Kidney (tissue), 14 donors: ENCODE measurements around the gene NES. TPM values are rescaled to one million over a fixed set of nuclear protein-coding genes. Genes with fewer than 3 reads are reported as not detected.

Experiments used
- DNase-seq, 5 donors: peaks; one replicate each; pipeline ENCODE4 v3.0.0-alpha.2; 2013 to 2020
- FAIRE-seq: peaks from 2 replicates; lab custom pipeline; 2012; peaks lifted over from hg19 to GRCh38; lab: Jason Lieb, UNC
- H3K27ac ChIP-seq, 2 donors: one replicate each; pipeline ENCODE4 v1.7.0; 2013; ENCODE audit warnings: low read depth in 2 of 2, low read length in 2 of 2, inconsistent platforms in 1 of 2
- H3K27me3 ChIP-seq: one replicate; pipeline ENCODE4 v1.7.1; 2013; ENCODE audit warnings: low read length, inconsistent platforms; ENCODE audit not compliant: control insufficient read depth, insufficient read depth
- H3K36me3 ChIP-seq, 3 donors: one replicate each; pipeline versions ENCODE4 v1.7.0 to v1.7.1; 2013; ENCODE audit warnings: low read length in 3 of 3, control low read depth in 1 of 3, inconsistent platforms in 1 of 3; ENCODE audit not compliant: insufficient read depth in 3 of 3, control insufficient read depth in 2 of 3
- H3K4me1 ChIP-seq, 3 donors: one replicate each; pipeline versions ENCODE4 v1.7.0 to v1.7.1; 2013; ENCODE audit warnings: low read length in 3 of 3, inconsistent platforms in 1 of 3, low read depth in 1 of 3; ENCODE audit not compliant: control insufficient read depth in 2 of 3, insufficient read depth in 2 of 3
- H3K4me3 ChIP-seq, 3 donors: one replicate each; pipeline versions ENCODE4 v1.7.0 to v1.8.1; 2013; ENCODE audit warnings: low read length in 3 of 3, control low read depth in 1 of 3, inconsistent platforms in 1 of 3
- H3K9ac ChIP-seq, 3 donors: one replicate each; pipeline versions ENCODE4 v1.7.0 to v1.7.1; 2013; ENCODE audit warnings: low read length in 3 of 3, control low read depth in 1 of 3, inconsistent platforms in 1 of 3
- H3K9me3 ChIP-seq, 3 donors: one replicate each; pipeline versions ENCODE4 v1.7.0 to v1.7.1; 2013; ENCODE audit warnings: low read length in 3 of 3, control low read depth in 1 of 3, inconsistent platforms in 1 of 3; ENCODE audit not compliant: control insufficient read depth in 2 of 3, insufficient read depth in 1 of 3
- intact Hi-C: fragments of 100-400 bp; cut with DNase I; formaldehyde crosslinking; loops from one replicate; pipeline ENCODE4 v1.11.1; 2022
- polyA plus RNA-seq: library from polyadenylated mRNA; stranded (reverse); fragments of 350-450 nt; fragmentation: Illumina TruSeq; extraction: RNeasy Lipid Tissue Mini Kit (QIAGEN cat#74804); gene quantifications from one replicate; pipeline ENCODE4 v1.2.3, GENCODE V29; 2014; ENCODE audit warnings: low read depth, low replicate concordance; ENCODE audit not compliant: insufficient read depth
- total RNA-seq: library from RNA; stranded (reverse); fragmentation: NEBNext Ultra II Directional; extraction: Animal tissue kit (Norgen Biotek cat#: 25700); gene quantifications from one replicate; pipeline ENCODE4 v1.2.1, GENCODE V29; 2021
- TF ChIP-seq, protein P1 (sequence below): IDR thresholded peaks from 3 replicates; pipeline ENCODE4 v1.5.1; 2012; ENCODE audit warnings: mild to moderate bottlenecking, moderate library complexity, borderline replicate concordance; ENCODE audit not compliant: insufficient read depth; ENCODE audit errors: extremely low read depth
- donor health status: control.
- donor health status: control.
- donor health status: control.
- donor health status: control.
- donor health status: control.
- donor health status: DM: yes; HTN: yes; CAD: no.
- donor health status: Normal renal cell carcinoma (clear cell type).

NES gene
- total and polyA plus RNA-seq, 2 donors from 2014 or later, result 44.3 to 50.7 TPM

DNA sequence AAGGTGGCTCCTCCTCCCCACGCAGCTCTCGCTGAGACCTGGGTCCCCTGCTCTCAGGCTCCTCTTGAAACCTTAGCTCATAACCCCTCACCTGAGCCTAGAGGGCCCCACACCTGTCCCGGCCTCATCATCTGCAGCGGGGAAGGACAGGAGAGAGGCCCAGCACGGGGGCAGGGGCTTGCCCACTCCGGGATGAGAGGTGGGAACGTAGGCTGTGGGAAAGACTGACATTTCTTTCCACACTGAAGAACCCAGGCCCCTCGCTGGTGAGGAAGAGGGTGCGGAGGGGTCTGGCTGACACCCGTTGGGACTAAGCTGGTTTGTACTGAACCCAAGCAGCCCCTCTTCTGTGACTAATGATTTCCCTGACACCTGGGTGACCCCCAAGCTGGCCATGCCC lies 14.0 kb upstream of the NES start:
- Histone ChIP-seq H3K4me3 (no peak overlapping the region), H3K36me3 (no peaks in the 10 kb centered on the region), H3K4me1 (peaks cover 0 to 12% (median 6%) of the 10 kb centered on the region in 3 donors), H3K27ac (no peak overlapping the region), H3K27me3 (no peaks in the 10 kb centered on the region), H3K9ac (no peak overlapping the region), H3K9me3 (no peaks in the 10 kb centered on the region)
- FAIRE-seq (no peak), DNase-seq (peak in 1 of 5 donors; percentile 67)
- TF ChIP-seq, protein P1, sequence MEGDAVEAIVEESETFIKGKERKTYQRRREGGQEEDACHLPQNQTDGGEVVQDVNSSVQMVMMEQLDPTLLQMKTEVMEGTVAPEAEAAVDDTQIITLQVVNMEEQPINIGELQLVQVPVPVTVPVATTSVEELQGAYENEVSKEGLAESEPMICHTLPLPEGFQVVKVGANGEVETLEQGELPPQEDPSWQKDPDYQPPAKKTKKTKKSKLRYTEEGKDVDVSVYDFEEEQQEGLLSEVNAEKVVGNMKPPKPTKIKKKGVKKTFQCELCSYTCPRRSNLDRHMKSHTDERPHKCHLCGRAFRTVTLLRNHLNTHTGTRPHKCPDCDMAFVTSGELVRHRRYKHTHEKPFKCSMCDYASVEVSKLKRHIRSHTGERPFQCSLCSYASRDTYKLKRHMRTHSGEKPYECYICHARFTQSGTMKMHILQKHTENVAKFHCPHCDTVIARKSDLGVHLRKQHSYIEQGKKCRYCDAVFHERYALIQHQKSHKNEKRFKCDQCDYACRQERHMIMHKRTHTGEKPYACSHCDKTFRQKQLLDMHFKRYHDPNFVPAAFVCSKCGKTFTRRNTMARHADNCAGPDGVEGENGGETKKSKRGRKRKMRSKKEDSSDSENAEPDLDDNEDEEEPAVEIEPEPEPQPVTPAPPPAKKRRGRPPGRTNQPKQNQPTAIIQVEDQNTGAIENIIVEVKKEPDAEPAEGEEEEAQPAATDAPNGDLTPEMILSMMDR, result no peak
- intact Hi-C loops, result no loop called here

DNA sequence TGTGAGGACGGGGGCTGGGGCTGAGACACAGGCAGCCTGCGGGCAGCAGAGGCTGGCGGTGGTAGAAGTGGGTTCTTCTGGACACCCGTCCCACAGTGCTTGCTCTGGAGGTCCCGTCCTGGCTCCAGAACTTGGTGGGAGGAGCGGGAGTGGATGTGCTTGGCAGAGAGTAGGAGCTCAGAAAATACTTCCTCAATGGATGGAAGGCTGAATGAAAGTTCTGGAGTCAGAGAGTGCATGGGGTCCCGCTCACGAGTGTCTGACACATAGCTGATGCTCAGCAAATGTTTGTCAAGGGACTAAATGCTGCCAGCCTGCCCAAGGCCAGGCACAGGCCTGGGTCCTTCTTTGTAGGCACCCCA lies 13.4 kb upstream of the NES start:
- no peak overlapping the region for H3K27ac ChIP-seq
- H3K27me3 ChIP-seq, result no peaks in the 10 kb centered on the region
- H3K9ac ChIP-seq, result no peak overlapping the region
- FAIRE-seq (no peak), DNase-seq (no peak)
- H3K4me3 ChIP-seq, result no peak overlapping the region
- intact Hi-C loops, result no loop called here
- H3K9me3 ChIP-seq, result no peaks in the 10 kb centered on the region
- H3K4me1 ChIP-seq, result peaks cover 0 to 12% (median 6%) of the 10 kb centered on the region in 3 donors
- H3K36me3 ChIP-seq, result no peaks in the 10 kb centered on the region
- TF ChIP-seq, protein P1, result no peak

DNA sequence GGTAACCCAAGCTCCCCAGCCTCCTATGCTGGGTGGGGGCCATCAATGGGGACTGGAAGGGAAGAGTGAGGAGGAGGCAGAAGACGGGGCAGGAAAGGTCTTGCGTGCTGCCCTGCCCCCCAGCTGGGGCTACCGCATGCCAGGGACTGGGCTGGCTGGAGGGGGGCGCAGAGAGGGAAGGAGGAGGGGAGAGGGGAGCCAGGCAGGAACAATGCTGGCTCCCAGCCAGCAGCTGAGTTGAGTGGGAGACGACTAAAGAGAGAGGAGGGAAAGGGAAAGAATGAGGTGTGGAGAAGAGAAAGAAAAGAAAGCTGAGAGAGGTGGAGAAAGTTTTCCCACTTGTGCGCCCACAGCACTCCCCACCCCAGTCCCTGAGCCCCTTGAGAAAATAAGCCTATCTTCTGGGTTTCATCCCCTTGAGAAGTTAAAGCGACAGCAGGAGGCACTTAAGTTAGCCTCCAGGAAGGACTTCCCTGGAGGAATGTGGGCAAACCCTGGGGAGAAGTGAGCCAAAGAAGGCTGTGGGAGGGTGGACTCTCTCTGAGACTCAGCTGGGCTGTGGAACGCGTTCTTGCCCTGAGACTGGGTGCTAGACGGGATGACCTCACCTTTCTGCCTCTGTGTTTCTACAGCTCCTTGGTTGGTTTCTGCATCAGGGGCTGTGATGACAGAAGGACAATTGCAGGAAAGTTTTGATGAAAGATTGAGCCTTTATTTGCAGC lies 12.9 kb upstream of the NES start:
- DNase-seq (peak in 2 of 5 donors; percentile 90 to 91), FAIRE-seq (no peak)
- H3K27me3 ChIP-seq, result no peaks in the 10 kb centered on the region
- TF ChIP-seq, protein P1, result no peak
- H3K9me3 ChIP-seq, result no peaks in the 10 kb centered on the region
- H3K4me1 ChIP-seq, result peaks cover 0 to 12% (median 6%) of the 10 kb centered on the region in 3 donors
- no peak overlapping the region for H3K9ac ChIP-seq
- intact Hi-C loops, result no loop called here
- H3K36me3 ChIP-seq, result no peaks in the 10 kb centered on the region
- peak overlapping the region in 1 of 3 donors; percentile 42 for H3K4me3 ChIP-seq
- no peak overlapping the region for H3K27ac ChIP-seq
